Spleen (tissue), 7 donors: ENCODE results near the gene TIAM1.

Source experiments
- CTCF ChIP-seq, 11 experiments: fragments of 200-600 bp in 7 of 11; fragments of 450-650 bp in 4 of 11; sonication (generic) in 4 of 11; IDR thresholded peaks in 8 of 11; conservative IDR thresholded peaks in 3 of 11; 1 replicate in 7 of 11; 2 replicates in 4 of 11; pipeline versions ENCODE4 v1.4.0 to v1.8.0; 2016 to 2021; ENCODE audit warnings: antibody characterized with exemption in 11 of 11, inconsistent platforms in 4 of 11, mild to moderate bottlenecking in 1 of 11
- POLR2A ChIP-seq, 3 donors: fragments of 450-650 bp; IDR thresholded peaks; one replicate each; pipeline ENCODE4 v1.5.1; 2017; ENCODE audit warnings: antibody characterized with exemption in 3 of 3, mild to moderate bottlenecking in 1 of 3
- POLR2AphosphoS5 ChIP-seq, 3 donors: sonication (generic); formaldehyde crosslinking; IDR thresholded peaks; one replicate each; pipeline ENCODE4 v1.5.1; 2017; ENCODE audit warnings: antibody characterized with exemption in 3 of 3
- donor health status: DM: no; HTN: no; CAD: no; lungs with moderate emphysema.
- donor health status: DM: no; HTN: no; CAD: no.
- donor health status: DM: no; HTN: no; CAD: no.

- no peak for TF ChIP-seq CTCF (IDR thresholded peaks at IDR 0.05 in 8 of 11, conservative IDR thresholded peaks at IDR 0.05 in 3 of 11)
- TF ChIP-seq POLR2A (IDR thresholded peaks at IDR 0.05), result no peak
- TF ChIP-seq POLR2AphosphoS5 (IDR thresholded peaks at IDR 0.05), result no peak
These were observed 27.8 kb upstream of the TIAM1 start for GRCh38 chr21:31371715-31372470.
